ENCODE measurements around the gene CALCOCO1. TPM values are rescaled to one million over a fixed set of nuclear protein-coding genes. Genes with fewer than 3 reads are reported as not detected.

Gene CALCOCO1
- total RNA-seq, 1 experiment from 2014 or later = 48.0 TPM

GRCh38 chr12:53664191-53664590, 63.1 kb downstream of the CALCOCO1 start:
- ChIA-PET POLR2A (no interaction called here), CTCF (no interaction called here)
- intact Hi-C loops (cut with micrococcal nuclease; ENCODE audit: unreplicated experiment) (no loop called here), in situ Hi-C loops (cut with HindIII; ENCODE audit: low pct_unique_long_range_greater_than_20kb, low sequenced_read_pairs) (no loop called here)
- BruUV-seq (replicated peaks) = no TSS peak
- no peaks in the 10 kb centered on the region for H3K9me3 ChIP-seq (ENCODE audit: control insufficient read depth, insufficient read depth, low read depth, low read length)
- ATAC-seq = no peak
- no peak overlapping the region for H3K27ac ChIP-seq (ENCODE audit: low read length)
- DNase-seq (ENCODE audit: low read depth, low spot score) = no peak
- no peaks in the 10 kb centered on the region for H3K27me3 ChIP-seq (ENCODE audit: control insufficient read depth, insufficient read depth, low read length)
- no peak for TF ChIP-seq CTCF (IDR thresholded peaks at IDR 0.05)
- no peak for TF ChIP-seq TCF7L2 (IDR thresholded peaks at IDR 0.05; ENCODE audit: low read depth, low read length)
- TF ChIP-seq SIN3A (IDR thresholded peaks at IDR 0.05; ENCODE audit: borderline replicate concordance, insufficient read depth, low read depth, low read length) = no peak
- TF ChIP-seq REST (IDR thresholded peaks at IDR 0.05; ENCODE audit: insufficient read depth in 1 of 2, low read depth in 2 of 2, low read length in 1 of 2) = no peak
- TF ChIP-seq POLR2AphosphoS5 (IDR thresholded peaks at IDR 0.05; ENCODE audit: low read depth, low read length) = no peak
- H3K4me1 ChIP-seq (ENCODE audit: control insufficient read depth, insufficient read depth, low read length) = peaks cover 13% of the 10 kb centered on the region
- H3K36me3 ChIP-seq (ENCODE audit: control insufficient read depth, insufficient read depth, low read length) = peaks cover 2% of the 10 kb centered on the region; the same call in 1 of the 2 replicates
- H3K4me3 ChIP-seq (ENCODE audit: low read depth in 2 of 2, low read length in 2 of 2) = no peak overlapping the region

- H3K27me3 ChIP-seq (ENCODE audit: control insufficient read depth, insufficient read depth, low read length) = no peaks in the 10 kb centered on the region
- no peak for DNase-seq (ENCODE audit: low read depth, low spot score)
- H3K4me1 ChIP-seq (ENCODE audit: control insufficient read depth, insufficient read depth, low read length) = peaks cover 33% of the 10 kb centered on the region
- CTCF ChIA-PET = interaction anchor here (1.5 kb wide), 1 partner anchor 116 kb away, joined by 6 read pairs; no protein-coding TSS in a partner anchor
- intact Hi-C loops (cut with micrococcal nuclease; ENCODE audit: unreplicated experiment) = no loop called here
- no peak overlapping the region for H3K4me3 ChIP-seq (ENCODE audit: low read depth in 2 of 2, low read length in 2 of 2)
- H3K27ac ChIP-seq (ENCODE audit: low read length) = peak overlapping the region; percentile 99
- H3K36me3 ChIP-seq (ENCODE audit: control insufficient read depth, insufficient read depth, low read length) = no peaks in the 10 kb centered on the region
- in situ Hi-C loops (cut with HindIII; ENCODE audit: low pct_unique_long_range_greater_than_20kb, low sequenced_read_pairs) = no loop called here
- POLR2A ChIA-PET = no interaction called here
- TF ChIP-seq SIN3A (IDR thresholded peaks at IDR 0.05; ENCODE audit: borderline replicate concordance, insufficient read depth, low read depth, low read length) (no peak), POLR2AphosphoS5 (IDR thresholded peaks at IDR 0.05; ENCODE audit: low read depth, low read length) (no peak), CTCF (IDR thresholded peaks at IDR 0.05) (no peak), REST (IDR thresholded peaks at IDR 0.05; ENCODE audit: insufficient read depth in 1 of 2, low read depth in 2 of 2, low read length in 1 of 2) (no peak), TCF7L2 (IDR thresholded peaks at IDR 0.05; ENCODE audit: low read depth, low read length) (no peak)
- no TSS peak for BruUV-seq (replicated peaks)
- H3K9me3 ChIP-seq (ENCODE audit: control insufficient read depth, insufficient read depth, low read depth, low read length) = no peaks in the 10 kb centered on the region
- no peak for ATAC-seq
Observed at GRCh38 chr12:53660041-53660440, 67.2 kb downstream of the CALCOCO1 start.
